ENCODE measurements around the gene PARD6B. TPM values are rescaled to one million over a fixed set of nuclear protein-coding genes. Genes with fewer than 3 reads are reported as not detected.
"Not testable (repeated sequence)": the region's sequence is repeated elsewhere in the genome, so short reads cannot be mapped to it uniquely, and the experiment has no call there.

PARD6B gene
- total and polyA plus RNA-seq, 4 experiments from 2014 or later = 0.71 to 12.7 (median 5.9) TPM

GRCh38 chr20:50763550-50764458 is 32.4 kb downstream of the PARD6B start:
- H3K4me1 Mint-ChIP-seq; H3K4me3 Mint-ChIP-seq; intact Hi-C loops (cut with micrococcal nuclease); H3K36me3 ChIP-seq (ENCODE audit: insufficient read depth, low read length); H3K9me3 ChIP-seq (ENCODE audit: control insufficient read depth in 1 of 2, low read length in 2 of 2); H3K9me3 Mint-ChIP-seq; H3K27me3 Mint-ChIP-seq; H3K4me1 ChIP-seq (ENCODE audit: insufficient read depth, low read length); H3K4me3 ChIP-seq (ENCODE audit: low read length in 2 of 2); POLR2A ChIA-PET (ENCODE audit: partially characterized antibody); H3K27me3 ChIP-seq (ENCODE audit: insufficient read depth, low read length); H3K36me3 Mint-ChIP-seq; H3K27ac ChIP-seq (ENCODE audit: low read depth, low read length); DNase-seq; H3K27ac Mint-ChIP-seq: not testable (repeated sequence)
- CTCF ChIA-PET (ENCODE audit: partially characterized antibody) = interaction anchor here (0.6 to 2.1 kb wide), 2 partner anchors 14 to 1020 kb away, joined by 5 to 9 read pairs; no protein-coding TSS in a partner anchor

GRCh38 chr20:50765251-50765650 is 33.9 kb downstream of the PARD6B start:
- H3K4me1 ChIP-seq (ENCODE audit: insufficient read depth, low read length); H3K27ac ChIP-seq (ENCODE audit: low read depth, low read length); H3K27me3 ChIP-seq (ENCODE audit: insufficient read depth, low read length); H3K36me3 ChIP-seq (ENCODE audit: insufficient read depth, low read length); intact Hi-C loops (cut with micrococcal nuclease); H3K36me3 Mint-ChIP-seq; H3K9me3 ChIP-seq (ENCODE audit: control insufficient read depth in 1 of 2, low read length in 2 of 2); H3K9me3 Mint-ChIP-seq; DNase-seq; H3K27me3 Mint-ChIP-seq; H3K4me1 Mint-ChIP-seq; H3K4me3 Mint-ChIP-seq; H3K27ac Mint-ChIP-seq; H3K4me3 ChIP-seq (ENCODE audit: low read length in 2 of 2); POLR2A ChIA-PET (ENCODE audit: partially characterized antibody): not testable (repeated sequence)
- CTCF ChIA-PET (ENCODE audit: partially characterized antibody) = interaction anchor here (0.7 to 1.1 kb wide), 2 partner anchors 16 to 161 kb away, joined by 3 to 5 read pairs; no protein-coding TSS in a partner anchor

GRCh38 chr20:50765674-50766073 is 34.3 kb downstream of the PARD6B start:
- Histone ChIP-seq H3K27me3 (ENCODE audit: insufficient read depth, low read length) (no peaks in the 10 kb centered on the region), H3K9me3 (ENCODE audit: control insufficient read depth in 1 of 2, low read length in 2 of 2) (no peaks in the 10 kb centered on the region), H3K4me1 (ENCODE audit: insufficient read depth, low read length) (no peaks in the 10 kb centered on the region), H3K4me3 (ENCODE audit: low read length in 2 of 2) (no peak overlapping the region), H3K36me3 (ENCODE audit: insufficient read depth, low read length) (no peaks in the 10 kb centered on the region), H3K27ac (ENCODE audit: low read depth, low read length) (no peak overlapping the region)
- Mint-ChIP-seq H3K36me3 (no peaks in the 10 kb centered on the region), H3K27me3 (peaks cover 2% of the 10 kb centered on the region in 2 donors), H3K4me1 (no peaks in the 10 kb centered on the region), H3K4me3 (no peak overlapping the region), H3K9me3 (no peaks in the 10 kb centered on the region), H3K27ac (no peak overlapping the region)
- intact Hi-C loops (cut with micrococcal nuclease) = no loop called here
- DNase-seq = no peak
- ChIA-PET POLR2A (ENCODE audit: partially characterized antibody) (no interaction called here), CTCF (ENCODE audit: partially characterized antibody) (interaction anchor here (0.9 to 1.1 kb wide), 2 partner anchors 16 to 25 kb away, joined by 3 to 4 read pairs; no protein-coding TSS in a partner anchor)

GRCh38 chr20:50766955-50767809 is 35.8 kb downstream of the PARD6B start:
- H3K4me1 Mint-ChIP-seq; H3K9me3 ChIP-seq (ENCODE audit: control insufficient read depth in 1 of 2, low read length in 2 of 2); H3K4me3 ChIP-seq (ENCODE audit: low read length in 2 of 2); intact Hi-C loops (cut with micrococcal nuclease); H3K27me3 Mint-ChIP-seq; H3K9me3 Mint-ChIP-seq; H3K36me3 ChIP-seq (ENCODE audit: insufficient read depth, low read length); CTCF ChIA-PET (ENCODE audit: partially characterized antibody); DNase-seq; H3K36me3 Mint-ChIP-seq; H3K27ac ChIP-seq (ENCODE audit: low read depth, low read length); H3K27me3 ChIP-seq (ENCODE audit: insufficient read depth, low read length); POLR2A ChIA-PET (ENCODE audit: partially characterized antibody); H3K4me3 Mint-ChIP-seq; H3K4me1 ChIP-seq (ENCODE audit: insufficient read depth, low read length): not testable (repeated sequence)
- peak overlapping the region in 2 of 7 donors; percentile 61 for H3K27ac Mint-ChIP-seq

GRCh38 chr20:50768991-50769390 is 37.6 kb downstream of the PARD6B start:
- POLR2A ChIA-PET (ENCODE audit: partially characterized antibody); H3K9me3 ChIP-seq (ENCODE audit: control insufficient read depth in 1 of 2, low read length in 2 of 2); H3K9me3 Mint-ChIP-seq; H3K4me1 Mint-ChIP-seq; H3K36me3 Mint-ChIP-seq; H3K4me1 ChIP-seq (ENCODE audit: insufficient read depth, low read length); CTCF ChIA-PET (ENCODE audit: partially characterized antibody); H3K27ac Mint-ChIP-seq; intact Hi-C loops (cut with micrococcal nuclease); H3K27me3 Mint-ChIP-seq; H3K27ac ChIP-seq (ENCODE audit: low read depth, low read length); DNase-seq; H3K4me3 Mint-ChIP-seq; H3K27me3 ChIP-seq (ENCODE audit: insufficient read depth, low read length); H3K36me3 ChIP-seq (ENCODE audit: insufficient read depth, low read length); H3K4me3 ChIP-seq (ENCODE audit: low read length in 2 of 2): not testable (repeated sequence)

GRCh38 chr20:50769551-50770085 is 38.2 kb downstream of the PARD6B start:
- H3K4me3 Mint-ChIP-seq; POLR2A ChIA-PET (ENCODE audit: partially characterized antibody); H3K4me3 ChIP-seq (ENCODE audit: low read length in 2 of 2); H3K27me3 Mint-ChIP-seq; H3K4me1 Mint-ChIP-seq; H3K27me3 ChIP-seq (ENCODE audit: insufficient read depth, low read length); DNase-seq; intact Hi-C loops (cut with micrococcal nuclease); H3K36me3 Mint-ChIP-seq; H3K27ac ChIP-seq (ENCODE audit: low read depth, low read length); H3K9me3 ChIP-seq (ENCODE audit: control insufficient read depth in 1 of 2, low read length in 2 of 2); H3K9me3 Mint-ChIP-seq; H3K4me1 ChIP-seq (ENCODE audit: insufficient read depth, low read length); H3K36me3 ChIP-seq (ENCODE audit: insufficient read depth, low read length); H3K27ac Mint-ChIP-seq; CTCF ChIA-PET (ENCODE audit: partially characterized antibody): not testable (repeated sequence)

- CTCF ChIA-PET (ENCODE audit: partially characterized antibody); H3K27ac ChIP-seq (ENCODE audit: low read depth, low read length); H3K36me3 Mint-ChIP-seq; H3K27me3 ChIP-seq (ENCODE audit: insufficient read depth, low read length); DNase-seq; H3K4me3 Mint-ChIP-seq; H3K9me3 ChIP-seq (ENCODE audit: control insufficient read depth in 1 of 2, low read length in 2 of 2); H3K36me3 ChIP-seq (ENCODE audit: insufficient read depth, low read length); H3K9me3 Mint-ChIP-seq; POLR2A ChIA-PET (ENCODE audit: partially characterized antibody); H3K27me3 Mint-ChIP-seq; H3K27ac Mint-ChIP-seq; H3K4me1 ChIP-seq (ENCODE audit: insufficient read depth, low read length); H3K4me3 ChIP-seq (ENCODE audit: low read length in 2 of 2); intact Hi-C loops (cut with micrococcal nuclease); H3K4me1 Mint-ChIP-seq: not testable (repeated sequence)
Observed at GRCh38 chr20:50771419-50772080, 40.2 kb downstream of the PARD6B start.
